ENCODE measurements around the gene IL32.
A peak's percentile ranks its signal among the peaks of the same experiment; 100 is the strongest.

The IL32 gene

DNA sequence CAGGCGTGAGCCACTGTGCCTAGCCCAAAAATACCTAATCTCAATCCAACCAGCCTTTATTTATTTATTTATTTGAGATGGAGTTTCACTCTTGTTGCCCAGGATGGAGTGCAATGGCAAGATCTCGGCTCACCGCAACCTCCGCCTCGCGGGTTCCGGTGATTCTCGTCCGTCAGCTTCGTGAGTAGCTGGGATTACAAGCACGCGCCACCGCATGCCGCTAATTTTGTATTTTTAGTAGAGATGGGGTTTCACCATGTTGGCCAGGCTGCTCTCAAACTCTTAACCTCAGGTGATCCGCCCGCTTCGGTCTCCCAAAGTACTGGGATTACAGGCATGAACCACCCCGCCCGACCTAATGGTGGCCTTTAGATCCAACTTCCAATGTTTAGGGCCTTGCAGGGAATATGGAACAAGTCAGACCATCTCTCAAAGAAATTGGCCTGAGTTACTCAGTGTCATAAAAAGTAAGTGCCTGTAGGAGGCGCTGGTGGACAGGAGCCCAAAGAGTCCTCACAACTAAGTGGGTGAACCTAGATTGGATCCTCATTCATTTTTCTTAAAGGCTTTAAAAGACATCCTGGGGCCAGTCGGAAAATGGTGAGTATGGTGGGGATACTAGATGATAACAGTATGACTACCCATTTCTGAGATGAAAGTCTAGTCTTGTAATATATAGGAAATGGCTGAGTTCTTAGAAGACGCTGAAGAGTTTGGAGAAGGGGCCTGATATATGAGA is 29.0 kb downstream of the IL32 start:
- no peak for DNase-seq

DNA sequence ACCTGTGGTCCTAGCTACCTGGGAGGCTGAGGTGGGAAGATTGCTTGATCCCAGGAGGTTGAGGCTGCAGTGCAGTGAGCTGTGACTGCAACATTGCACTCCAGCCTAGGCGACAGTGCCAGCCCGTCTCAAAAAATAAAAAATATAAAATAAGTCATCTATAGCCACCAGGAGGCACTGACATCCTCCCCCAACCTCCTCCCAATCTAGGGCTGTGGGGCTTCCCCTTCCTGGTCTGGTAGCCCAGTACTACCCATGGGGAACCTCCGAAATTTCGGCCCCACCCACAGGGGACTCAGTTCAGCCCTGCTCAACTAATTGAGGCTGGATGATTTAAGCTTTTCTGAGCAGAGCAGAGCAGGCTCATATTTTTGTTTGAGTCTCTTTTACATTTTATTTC is 30.4 kb downstream of the IL32 start:
- DNase-seq, result no peak

DNA sequence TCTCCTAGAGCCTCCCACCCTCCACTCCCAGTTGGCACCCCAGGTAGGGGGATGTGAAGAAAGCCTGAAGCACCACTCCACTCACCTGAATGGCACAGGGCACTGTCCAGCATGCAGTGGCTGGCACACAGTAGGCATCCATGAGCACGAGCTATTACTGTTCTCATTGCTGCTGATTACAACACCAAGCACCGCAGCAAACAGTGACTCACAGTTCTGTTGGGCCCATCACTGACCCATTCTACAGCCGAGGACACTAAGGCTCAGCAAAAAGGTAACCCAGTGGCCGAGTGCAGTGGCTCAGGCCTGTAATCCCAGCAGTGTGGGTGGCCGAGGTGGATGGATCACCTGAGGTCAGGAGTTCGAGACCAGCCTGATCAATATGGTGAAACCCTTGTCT is 30.9 kb downstream of the IL32 start:
- no peak for DNase-seq

DNA sequence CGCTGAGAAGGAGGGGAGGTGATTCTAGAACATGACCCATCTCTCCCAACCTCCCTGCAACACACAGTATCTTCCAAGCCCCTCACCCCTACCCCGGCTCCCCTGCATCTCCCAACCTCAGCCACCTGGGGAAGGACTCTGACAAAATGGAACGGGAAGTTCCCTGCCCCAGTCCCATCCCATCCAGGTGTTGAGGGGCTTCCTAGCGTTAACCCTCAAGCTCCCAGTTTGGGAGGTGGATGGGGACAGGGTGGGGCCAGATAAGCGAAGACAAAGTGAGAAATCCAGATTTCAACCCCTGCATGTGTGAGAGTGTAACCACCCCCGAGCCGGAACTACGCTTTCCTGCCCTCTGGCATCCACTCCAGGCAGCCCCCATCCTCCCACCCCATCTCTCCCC is 31.8 kb downstream of the IL32 start:
- no peak for DNase-seq

DNA sequence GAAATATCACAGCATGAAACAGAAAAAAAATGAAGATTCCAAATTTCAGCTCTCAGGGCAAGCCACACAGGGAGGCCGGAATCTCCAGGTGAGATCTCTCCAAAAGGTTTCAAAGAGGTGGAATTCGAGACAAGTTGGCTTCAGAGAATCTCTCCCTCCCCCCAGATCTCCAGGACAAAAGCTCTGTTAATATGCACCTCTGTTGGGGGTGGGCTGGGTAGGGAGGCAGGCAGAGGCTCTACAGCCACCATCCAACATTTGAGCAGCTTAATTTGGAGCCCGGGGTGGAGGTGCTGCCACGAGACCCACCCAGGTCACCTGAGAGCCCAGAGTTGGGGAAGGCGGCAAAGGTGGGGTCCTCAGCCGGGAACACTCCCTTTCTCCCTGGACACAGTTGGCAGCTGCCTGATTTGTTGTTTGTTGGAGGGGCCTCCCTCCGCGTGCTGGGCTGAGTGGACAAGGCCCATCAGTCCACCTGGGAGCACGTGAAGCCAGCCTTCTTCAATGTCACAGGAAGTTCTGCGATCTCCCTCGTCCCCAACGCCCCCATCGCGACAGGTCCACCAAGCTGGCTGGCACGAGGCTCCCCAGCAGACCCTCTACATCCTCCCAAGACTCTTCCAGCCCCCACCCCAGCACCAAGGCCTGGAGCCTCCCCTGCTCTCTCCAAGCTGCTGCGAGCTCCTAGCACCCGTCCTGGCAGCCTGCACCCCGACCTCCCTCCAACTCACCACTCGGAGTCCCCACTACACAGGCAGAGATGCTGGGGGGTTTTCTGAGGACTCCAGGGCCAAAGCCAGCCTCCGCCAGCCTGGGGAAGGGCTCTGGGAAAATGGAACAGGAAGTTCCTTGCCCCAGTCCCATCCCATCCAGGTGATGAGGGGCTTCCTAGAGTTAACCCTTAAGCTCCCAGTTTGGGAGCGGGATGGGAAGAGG is 33.3 kb downstream of the IL32 start, which contains the start of gene ZSCAN10:
Gene ZSCAN10 (minus strand): TSS at position 836 of the 936 bp plus-strand sequence. CDS start 6,357 bp downstream, outside the sequence.
- DNase-seq, result no peak

DNA sequence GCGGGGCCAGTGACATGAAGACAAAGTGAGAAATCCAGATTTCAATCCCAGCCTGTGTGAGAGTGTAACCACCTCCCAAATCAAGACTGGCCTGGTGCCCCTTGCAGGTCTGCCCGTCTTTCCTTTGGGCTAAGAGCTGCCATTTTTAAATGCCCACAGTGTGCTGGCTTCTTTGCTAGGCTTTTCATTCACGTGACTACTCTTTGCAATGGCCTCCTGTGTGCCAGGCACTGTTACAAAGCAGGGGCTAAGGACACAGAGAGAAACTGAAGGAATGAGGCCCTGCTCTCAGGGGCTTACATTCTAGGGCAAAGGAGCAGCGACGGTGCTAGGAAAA is 33.9 kb downstream of the IL32 start:
- DNase-seq, result no peak

DNA sequence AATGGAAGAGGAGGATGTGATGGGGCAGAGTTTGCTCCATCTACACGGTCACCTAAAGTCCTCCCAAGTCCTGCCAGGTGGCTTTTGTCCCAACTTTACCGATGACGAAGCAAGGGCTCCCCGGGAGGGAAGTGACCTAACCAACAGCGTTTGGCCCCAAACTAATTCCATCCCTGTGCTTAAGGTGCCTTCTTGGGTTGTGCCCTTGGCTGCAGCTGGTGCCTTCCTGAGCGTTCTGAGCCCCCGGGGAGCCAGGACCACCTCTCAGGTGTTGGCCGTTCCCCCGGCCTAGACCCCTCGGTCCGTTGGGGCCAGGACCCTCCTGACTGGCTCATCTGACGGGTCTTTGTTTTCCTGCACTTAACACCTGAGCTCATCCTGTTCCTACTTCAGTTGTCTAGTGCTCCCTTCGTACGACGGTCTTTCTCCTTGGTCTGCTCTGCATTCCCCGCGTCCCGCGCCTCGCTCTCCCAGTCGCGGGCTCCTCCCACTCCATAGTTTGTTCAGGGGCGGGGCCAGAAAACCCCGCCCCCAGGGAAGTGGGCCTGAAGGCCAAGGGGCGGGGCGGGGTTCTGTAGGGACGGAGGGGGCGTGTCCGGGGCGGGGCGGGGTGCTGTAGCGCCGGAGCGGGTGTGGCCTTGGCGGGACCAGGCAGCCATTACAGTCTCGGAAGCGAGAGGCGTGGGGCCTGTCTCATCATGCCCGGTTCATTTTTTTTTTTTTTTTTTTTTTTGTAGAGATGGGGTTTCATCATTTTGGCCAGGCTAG is 34.5 kb downstream of the IL32 start:
- peak; percentile 93 for DNase-seq

DNA sequence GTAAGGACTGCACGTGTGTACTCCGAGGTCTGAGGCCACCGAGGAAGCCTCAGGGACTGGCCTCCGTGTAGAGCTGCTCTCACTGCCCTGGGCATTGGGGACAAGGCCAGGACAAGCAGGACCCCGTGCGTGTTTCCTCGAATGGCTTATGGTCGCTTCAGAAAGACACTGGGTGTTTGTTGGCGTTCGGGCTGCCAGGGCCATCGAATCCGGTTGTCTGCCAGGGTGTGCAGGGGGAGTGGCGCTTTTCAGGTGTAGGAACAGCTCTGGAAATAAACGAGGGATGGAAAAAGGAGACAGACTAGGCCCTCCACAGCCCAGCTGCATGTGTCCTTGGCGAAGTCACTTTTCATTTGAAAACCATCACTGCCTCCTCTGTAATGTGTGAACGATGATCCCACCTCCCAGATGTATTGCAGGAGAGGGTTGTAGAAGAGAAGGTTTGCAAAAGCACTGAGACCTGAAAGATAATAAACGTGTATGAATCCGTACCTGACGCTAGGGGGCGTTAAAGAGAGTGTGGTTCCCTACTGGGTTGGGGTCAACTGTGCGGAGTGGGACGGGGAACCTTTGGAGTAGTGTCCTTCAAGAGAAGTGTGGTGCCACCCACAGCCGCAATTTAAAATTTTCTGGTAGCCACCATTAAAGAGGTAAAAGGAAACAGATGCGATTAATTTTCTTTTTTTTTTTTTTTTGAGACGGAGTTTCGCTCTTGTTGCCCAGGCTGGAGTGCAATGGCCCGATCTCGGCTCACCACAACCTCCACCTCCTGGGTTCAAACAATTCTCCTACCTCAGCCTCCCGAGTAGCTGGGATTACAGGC is 35.8 kb downstream of the IL32 start:
- no peak for DNase-seq

DNA sequence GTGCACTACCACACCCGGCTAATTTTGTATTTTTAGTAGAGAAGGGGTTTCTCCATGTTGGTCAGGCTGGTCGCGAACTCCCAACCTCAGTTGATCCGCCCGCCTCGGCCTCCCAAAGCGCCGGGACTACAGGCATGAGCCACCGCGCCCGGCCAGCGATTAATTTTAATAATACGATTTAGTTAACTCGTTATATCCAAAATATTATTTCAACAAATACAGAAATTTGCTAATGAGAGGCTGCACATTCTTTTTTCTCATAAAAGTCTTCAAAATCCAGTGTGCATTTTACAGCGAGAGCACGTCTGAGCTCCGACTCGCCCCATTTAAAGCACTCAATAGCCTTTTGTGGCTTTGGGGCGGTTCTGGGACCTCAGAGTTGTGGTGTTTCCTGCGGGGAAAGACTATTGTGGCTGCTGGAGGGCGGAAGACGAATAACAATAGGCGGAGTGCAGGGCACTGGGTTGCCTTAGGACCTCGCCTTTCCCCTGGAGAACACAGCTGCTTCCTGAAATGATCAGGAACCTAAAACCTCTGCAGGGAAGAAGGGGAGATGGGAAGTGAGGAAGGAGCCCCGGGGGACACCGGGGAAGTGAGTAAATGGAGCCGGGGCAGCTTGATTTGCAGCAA is 36.5 kb downstream of the IL32 start:
- DNase-seq, result peak; percentile 65

DNA sequence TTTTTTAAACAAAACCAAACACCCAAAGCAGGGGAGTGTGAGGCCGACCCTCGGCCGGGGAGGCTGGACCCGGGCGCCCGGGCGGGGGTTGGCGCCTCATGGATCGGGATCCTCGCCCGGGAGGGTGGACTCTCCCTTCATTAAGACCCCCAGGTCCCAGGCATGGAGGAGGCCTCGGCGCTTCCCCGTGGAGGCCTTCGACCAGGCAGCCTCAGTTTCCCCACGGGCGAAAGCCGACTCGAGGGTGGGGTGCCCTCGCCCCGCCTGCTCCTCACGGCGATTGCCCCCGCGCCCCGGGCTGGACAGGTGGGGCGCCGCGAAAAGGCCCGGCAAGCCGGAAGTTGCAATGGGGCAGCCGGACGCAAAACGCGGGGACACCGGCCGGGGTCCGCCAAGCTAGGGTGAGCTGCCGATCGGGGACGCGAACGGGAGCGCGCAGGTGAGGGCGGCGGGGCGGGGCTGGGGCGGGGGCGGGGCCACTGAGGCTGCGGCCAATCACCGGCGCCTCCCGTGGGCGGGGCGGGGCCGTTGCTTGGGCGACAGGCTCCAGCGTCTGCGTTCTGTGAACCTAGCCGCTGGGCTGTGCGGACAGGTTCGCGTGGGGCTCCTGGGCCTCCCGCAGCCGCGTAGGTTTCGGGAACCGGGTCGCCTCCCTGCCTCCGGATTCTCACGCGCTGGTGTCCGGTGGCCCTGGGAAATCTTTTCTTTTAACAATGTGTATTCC is 40.9 kb downstream of the IL32 start:
- peak; percentile 95 for DNase-seq

DNA sequence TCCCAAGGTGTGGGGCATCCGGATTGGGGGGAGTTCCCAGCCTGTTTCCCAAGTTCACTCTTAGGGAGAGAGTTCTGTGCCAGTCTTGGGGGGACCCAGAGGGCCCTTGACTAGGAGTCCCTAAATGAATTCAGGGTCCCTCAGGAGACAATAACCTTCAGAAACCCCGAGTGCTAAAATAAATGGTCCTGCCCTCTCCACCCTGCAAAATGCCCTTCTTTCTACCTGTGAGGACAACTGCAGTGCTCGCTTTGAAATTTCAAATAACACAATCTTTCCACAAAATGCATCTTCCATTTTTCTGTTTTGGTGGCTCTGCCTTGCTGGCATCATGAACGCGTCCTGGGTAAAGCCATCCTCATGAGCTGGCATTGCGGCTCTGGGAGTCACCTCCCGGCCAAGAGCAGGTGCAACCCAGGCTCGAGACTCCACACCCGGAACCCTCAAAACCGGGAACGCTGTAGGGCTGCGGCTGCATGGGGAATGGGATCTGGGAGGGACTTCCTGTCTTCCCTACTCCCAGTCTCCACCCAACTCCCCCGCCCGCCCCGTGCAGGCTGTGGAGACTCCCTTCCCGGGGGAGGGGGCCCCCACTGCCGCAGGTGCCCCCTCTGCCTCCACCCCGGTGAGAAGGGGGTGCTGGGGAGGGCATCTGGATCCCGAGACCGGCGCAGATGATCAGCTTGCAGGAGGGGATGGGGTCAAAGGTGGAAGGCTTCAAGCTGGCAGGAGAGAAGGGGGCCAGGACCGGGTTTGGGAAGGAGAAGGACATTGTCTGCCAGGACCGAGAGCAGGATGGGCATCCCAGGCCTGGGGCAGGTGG is 46.8 kb downstream of the IL32 start, which contains the start of gene ZNF205:
Gene ZNF205 (plus strand): TSS at position 529 of the 823 bp plus-strand sequence. CDS start 845 bp downstream, outside the sequence.
- peak; percentile 82 for DNase-seq

DNA sequence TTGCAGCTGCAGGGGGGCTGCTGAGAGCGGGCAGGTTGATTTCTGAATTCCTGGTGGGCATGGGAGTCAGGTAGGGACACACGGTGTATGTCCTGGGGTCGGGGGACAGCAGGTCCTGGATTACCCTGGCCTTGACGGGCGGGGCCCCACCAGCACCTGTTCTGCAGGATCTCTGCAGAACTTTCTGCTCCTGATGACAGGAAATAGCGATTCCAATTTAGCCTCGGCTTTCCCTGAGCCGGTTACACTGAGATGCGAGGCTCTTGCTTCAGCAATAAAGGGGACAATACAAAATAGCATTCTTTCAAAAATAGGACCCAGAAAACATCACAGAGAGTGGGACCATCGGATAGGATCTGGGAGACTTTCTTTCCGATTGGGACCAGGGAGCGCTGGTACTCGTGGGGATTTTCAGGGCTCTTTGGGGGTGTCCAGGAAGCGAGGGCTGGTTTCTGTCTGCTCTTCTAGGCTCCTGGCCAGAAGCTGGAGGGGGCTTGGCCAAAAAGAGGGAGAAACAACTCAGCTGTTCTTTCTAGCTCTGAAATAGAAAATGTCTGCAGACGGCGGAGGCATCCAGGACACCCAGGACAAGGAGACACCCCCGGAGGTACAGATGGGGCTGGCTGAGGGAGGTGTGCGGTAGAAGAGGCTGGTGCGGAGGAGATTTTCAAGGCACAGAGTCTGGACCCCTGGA is 47.6 kb downstream of the IL32 start:
- peak; percentile 59 for DNase-seq

DNA sequence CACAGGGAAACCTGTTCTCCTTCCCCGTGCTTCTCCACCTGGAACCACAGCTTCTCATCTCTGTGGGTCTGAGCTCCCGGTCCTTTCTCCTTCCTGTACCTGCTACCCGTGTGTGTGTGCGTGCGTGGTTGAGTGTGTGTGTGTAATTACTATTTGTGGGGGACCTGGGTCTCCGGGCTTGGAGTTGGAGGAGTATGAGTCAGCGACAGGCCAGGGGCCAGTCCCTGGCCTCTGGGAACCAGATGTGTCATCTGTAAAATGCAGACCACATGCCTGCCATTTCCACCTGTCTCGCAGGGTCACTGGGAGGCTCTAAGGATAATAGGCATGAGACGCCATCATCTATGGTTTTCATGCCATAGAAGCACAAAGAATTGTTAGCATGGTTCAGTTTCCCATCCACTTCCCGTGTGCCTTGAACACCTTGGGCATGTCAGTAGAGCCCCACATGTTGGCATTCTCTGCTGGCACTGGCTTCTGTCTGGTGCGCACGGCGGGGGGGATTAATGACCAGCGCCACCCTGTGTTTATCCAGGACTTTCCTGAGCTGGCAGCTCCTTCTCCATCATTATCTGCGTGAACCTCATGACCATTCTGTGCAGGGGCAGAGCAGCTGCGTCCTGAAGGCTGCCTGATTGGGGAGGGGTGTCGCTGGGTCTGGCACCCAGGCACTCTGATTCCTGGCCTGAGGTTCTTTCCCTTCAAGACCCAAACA is 48.5 kb downstream of the IL32 start:
- no peak for DNase-seq

DNA sequence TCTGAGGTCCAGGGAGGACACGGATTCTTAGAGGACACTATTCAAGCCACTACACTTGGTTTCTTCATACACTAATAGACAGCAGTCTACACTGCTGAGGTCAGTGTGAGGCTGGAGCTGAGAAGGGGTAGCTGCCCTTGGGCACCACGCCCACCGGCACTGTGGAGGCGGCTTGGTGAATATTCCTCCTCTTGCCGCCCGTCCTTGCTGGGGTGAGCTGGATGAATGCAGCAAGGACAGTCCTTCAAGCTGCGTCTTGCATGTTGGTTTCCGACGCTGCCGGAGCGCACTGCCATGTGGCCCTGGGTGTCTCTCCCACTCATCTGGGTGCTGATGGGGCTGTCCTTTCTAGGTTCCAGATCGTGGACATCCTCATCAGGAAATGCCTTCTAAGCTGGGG is 49.6 kb downstream of the IL32 start:
- DNase-seq, result no peak

DNA sequence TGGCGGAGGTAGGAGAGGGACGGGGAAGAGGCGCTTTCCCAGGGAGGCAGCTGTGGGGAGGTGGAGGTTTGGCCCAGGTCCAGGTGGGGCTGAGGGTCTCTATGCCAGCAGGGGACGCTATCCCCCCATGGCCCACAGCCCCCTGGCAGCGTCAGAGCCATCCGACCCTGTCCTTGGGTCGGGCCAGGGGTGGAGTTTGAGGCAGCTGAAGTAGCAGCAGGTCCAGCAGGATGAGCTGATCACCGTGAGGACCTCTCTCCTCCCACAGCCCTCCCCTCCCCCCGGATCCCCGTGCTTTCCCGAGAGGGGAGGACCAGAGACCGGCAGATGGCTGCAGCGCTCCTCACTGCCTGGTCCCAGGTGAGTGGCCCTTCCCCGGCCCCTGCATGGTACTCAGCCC is 50.1 kb downstream of the IL32 start:
- no peak for DNase-seq

DNA sequence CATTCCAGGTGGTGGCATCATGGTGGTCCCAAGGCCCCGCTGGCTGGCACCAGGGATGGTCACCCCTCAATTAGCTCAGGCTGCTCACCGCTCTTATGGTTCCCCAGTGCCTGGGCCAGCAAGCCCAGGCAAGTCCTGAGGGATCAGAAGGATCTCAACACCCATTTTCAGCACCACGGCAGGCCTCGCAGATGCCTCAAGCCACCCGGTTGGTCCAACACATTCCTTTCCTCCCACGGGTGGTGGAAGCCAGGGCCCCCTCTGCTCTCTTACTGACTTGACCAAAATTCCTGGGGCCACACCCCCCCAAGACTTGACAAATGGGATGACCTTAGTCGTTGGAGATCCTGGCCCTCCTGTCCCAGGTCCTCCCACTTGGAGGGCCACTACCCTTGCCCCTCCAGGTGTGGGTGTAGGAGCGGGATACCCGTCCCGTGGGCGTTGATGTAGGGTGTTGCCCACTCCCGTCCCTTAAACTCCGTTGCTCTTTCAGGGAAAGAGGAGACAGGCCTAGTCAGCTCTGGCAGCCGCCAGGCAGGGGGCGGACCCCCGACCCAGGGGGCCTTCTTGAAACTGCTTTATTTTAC is 52.9 kb downstream of the IL32 start:
- peak; percentile 13 for DNase-seq

DNA sequence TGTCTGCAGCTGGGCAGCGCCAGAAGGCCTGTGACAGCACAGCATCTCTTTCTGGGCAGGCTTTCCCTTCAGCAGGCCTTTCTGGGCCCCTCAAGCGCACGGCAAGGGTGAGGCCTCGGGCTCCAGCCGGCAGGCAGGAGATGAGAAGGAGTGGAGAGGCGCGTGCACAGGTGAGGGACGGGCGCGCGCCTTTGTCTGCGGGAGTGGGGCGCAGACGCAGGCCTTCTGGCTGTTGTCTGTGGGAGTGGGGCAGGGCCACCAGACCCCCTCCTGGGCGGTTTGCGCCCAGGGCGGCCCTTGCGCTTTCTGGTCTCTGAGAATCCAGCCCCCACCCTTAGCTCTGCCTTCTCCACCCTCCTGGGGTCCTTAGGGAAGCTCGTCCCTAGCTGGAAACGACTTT is 53.4 kb downstream of the IL32 start:
- peak; percentile 12 for DNase-seq
